OCI-LY1 (cell line): ENCODE data around the gene MARK4.

ENCODE experiments used
- H2AFZ ChIP-seq: fragments of 200-600 bp; sonication (generic), shearing (Covaris generic); 2 replicates; pipeline ENCODE4 v1.6.0; 2014; ENCODE audit warnings: antibody characterized with exemption, mild to moderate bottlenecking, low read length
- H3F3A ChIP-seq: fragments of 200-600 bp; sonication (generic), shearing (Covaris generic); 2 replicates; pipeline ENCODE4 v1.6.0; 2014; ENCODE audit warnings: mild to moderate bottlenecking, antibody characterized with exemption, low read length, moderate library complexity; ENCODE audit not compliant: insufficient read depth
- H3K27ac ChIP-seq: fragments of 200-600 bp; sonication (generic); 2 replicates; pipeline ENCODE4 v1.5.1; 2014; ENCODE audit warnings: low read length, mixed run types, mild to moderate bottlenecking, low read depth; ENCODE audit not compliant: poor library complexity, severe bottlenecking
- H3K27me3 ChIP-seq: fragments of 200-600 bp; sonication (generic); 2 replicates; pipeline ENCODE4 v1.6.0; 2014; ENCODE audit warnings: antibody characterized with exemption, mild to moderate bottlenecking, low read length, moderate library complexity; ENCODE audit not compliant: insufficient read depth
- H3K36me3 ChIP-seq: fragments of 200-600 bp; sonication (generic); 2 replicates; pipeline ENCODE4 v1.6.1; 2014; ENCODE audit warnings: mild to moderate bottlenecking, antibody characterized with exemption, low read length, moderate library complexity, mixed read lengths; ENCODE audit not compliant: insufficient read depth
- H3K4me1 ChIP-seq: fragments of 200-600 bp; sonication (generic); 2 replicates; pipeline ENCODE4 v1.5.1; 2014; ENCODE audit warnings: mild to moderate bottlenecking, low read length, moderate library complexity; ENCODE audit not compliant: insufficient read depth, severe bottlenecking
- H3K4me2 ChIP-seq: fragments of 200-600 bp; sonication (generic), shearing (Covaris generic); 2 replicates; pipeline ENCODE4 v1.6.1; 2014; ENCODE audit warnings: low read length
- H3K4me3 ChIP-seq: fragments of 200-600 bp; sonication (generic); 2 replicates; pipeline ENCODE4 v1.5.1; 2014; ENCODE audit warnings: low read length, low read depth, mild to moderate bottlenecking, mixed read lengths; ENCODE audit not compliant: poor library complexity, severe bottlenecking
- H3K79me2 ChIP-seq: fragments of 200-600 bp; shearing (Covaris generic); 2 replicates; pipeline ENCODE4 v1.6.1; 2016; ENCODE audit warnings: mixed run types, low read length, mixed read lengths; ENCODE audit not compliant: insufficient read depth
- H3K9ac ChIP-seq: fragments of 200-600 bp; sonication (generic), shearing (Covaris generic); 2 replicates; pipeline ENCODE4 v1.6.1; 2014; ENCODE audit warnings: mild to moderate bottlenecking, low read length, mixed read lengths
- H3K9me2 ChIP-seq: fragments of 200-600 bp; sonication (generic), shearing (Covaris generic); 2 replicates; pipeline ENCODE4 v1.6.1; 2014; ENCODE audit warnings: low read depth, mild to moderate bottlenecking, low read length, mixed read lengths
- H3K9me3 ChIP-seq: fragments of 200-600 bp; shearing (Covaris generic); 2 replicates; pipeline ENCODE4 v1.6.1; 2014; ENCODE audit warnings: low read length, mixed read lengths
- H4K20me1 ChIP-seq: fragments of 200-600 bp; sonication (generic), shearing (Covaris generic); 2 replicates; pipeline ENCODE4 v1.6.0; 2016; ENCODE audit warnings: mild to moderate bottlenecking, low read length; ENCODE audit not compliant: insufficient read depth
- EZH2 ChIP-seq: fragments of 200-600 bp; sonication (generic), shearing (Covaris generic); IDR thresholded peaks from 2 replicates; pipeline ENCODE4 v1.8.0; 2017; ENCODE audit warnings: borderline replicate concordance, mixed run types, mild to moderate bottlenecking, antibody characterized with exemption, low read length, moderate library complexity, mixed read lengths
- TF ChIP-seq, protein P1 (sequence below): fragments of 200-600 bp; sonication (generic), shearing (Covaris generic); IDR thresholded peaks from 2 replicates; pipeline ENCODE4 v1.5.1; 2017; ENCODE audit warnings: mild to moderate bottlenecking, antibody characterized with exemption, low read length, moderate library complexity, mixed read lengths

Gene MARK4

DNA sequence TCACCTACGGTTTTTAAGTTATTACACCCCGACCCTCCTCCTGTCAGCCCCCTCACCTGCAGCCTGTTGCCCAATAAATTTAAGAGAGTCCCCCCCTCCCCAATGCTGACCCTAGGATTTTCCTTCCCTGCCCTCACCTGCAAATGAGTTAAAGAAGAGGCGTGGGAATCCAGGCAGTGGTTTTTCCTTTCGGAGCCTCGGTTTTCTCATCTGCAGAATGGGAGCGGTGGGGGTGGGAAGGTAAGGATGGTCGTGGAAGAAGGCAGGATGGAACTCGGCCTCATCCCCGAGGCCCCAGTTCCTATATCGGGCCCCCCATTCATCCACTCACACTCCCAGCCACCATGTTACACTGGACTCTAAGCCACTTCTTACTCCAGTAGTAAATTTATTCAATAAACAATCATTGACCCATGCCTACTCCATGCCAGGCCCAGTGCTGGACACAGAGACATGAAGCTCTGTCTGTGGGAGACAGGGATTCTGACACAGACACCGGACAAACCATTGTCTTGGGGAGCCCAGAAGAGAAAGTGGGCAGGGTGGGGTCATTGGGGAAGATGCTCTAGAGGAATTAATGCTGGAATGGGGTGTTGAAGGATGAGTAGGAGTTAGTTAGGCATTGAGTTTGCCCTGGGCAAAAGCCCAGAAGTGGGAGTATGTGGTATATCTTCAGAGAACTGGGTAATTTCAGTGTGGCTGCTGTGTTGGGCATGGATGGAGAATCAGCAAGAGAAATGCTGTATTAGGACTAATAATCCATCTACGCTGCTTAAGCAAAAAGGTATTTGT is 52.4 kb downstream of the MARK4 start:
- Histone ChIP-seq H3K4me3 (no peak overlapping the region), H3K79me2 (no peaks in the 10 kb centered on the region), H3K9ac (no peak overlapping the region)

DNA sequence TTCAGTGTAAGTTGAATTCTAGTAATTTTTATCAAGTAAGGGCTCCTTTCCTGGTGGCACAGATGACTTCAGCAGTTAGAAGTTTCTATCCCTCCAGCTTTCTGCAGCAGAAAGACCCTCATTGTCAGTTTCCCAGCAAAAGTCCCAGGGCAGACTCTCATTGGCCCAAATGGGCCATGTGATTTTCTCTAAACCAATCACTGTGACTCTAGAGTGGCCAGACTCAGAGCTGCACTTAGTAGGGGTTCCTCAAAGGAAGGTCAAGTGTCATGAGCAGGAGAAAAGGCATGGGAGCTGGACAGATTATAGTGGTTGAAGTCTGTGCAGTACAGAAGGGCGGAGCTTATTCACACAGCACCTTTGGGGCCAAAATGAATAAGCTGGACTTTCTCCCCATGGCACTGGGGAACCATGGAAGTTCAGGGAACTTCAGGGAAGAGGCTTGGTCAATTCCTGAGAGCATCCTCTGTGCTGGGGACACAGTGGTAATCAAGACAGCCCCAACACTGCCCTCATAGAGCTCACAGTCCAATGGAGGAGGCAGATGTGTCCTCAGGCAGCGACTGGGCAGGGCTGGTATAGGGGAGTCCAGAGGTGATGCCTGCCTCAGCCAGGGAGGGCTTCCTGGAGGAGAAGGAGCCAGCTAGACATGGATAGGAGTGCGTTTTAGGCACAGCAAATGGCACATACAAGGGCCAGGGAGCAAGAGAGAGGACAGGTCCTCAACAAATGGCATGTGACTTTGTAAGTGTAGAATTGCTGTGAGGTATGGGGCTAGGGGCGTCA is 53.3 kb downstream of the MARK4 start:
- Histone ChIP-seq H3K9me3 (no peaks in the 10 kb centered on the region), H2AFZ (no peak overlapping the region), H3K27me3 (no peaks in the 10 kb centered on the region), H4K20me1 (no peaks in the 10 kb centered on the region), H3K4me1 (no peaks in the 10 kb centered on the region), H3K4me3 (no peak overlapping the region), H3K9me2 (no peaks in the 10 kb centered on the region), H3K36me3 (peaks cover 4% of the 10 kb centered on the region; the same call in 1 of the 2 replicates), H3F3A (no peaks in the 10 kb centered on the region), H3K9ac (no peak overlapping the region), H3K79me2 (no peaks in the 10 kb centered on the region), H3K4me2 (no peak overlapping the region), H3K27ac (no peak overlapping the region)
- TF ChIP-seq, protein P1, sequence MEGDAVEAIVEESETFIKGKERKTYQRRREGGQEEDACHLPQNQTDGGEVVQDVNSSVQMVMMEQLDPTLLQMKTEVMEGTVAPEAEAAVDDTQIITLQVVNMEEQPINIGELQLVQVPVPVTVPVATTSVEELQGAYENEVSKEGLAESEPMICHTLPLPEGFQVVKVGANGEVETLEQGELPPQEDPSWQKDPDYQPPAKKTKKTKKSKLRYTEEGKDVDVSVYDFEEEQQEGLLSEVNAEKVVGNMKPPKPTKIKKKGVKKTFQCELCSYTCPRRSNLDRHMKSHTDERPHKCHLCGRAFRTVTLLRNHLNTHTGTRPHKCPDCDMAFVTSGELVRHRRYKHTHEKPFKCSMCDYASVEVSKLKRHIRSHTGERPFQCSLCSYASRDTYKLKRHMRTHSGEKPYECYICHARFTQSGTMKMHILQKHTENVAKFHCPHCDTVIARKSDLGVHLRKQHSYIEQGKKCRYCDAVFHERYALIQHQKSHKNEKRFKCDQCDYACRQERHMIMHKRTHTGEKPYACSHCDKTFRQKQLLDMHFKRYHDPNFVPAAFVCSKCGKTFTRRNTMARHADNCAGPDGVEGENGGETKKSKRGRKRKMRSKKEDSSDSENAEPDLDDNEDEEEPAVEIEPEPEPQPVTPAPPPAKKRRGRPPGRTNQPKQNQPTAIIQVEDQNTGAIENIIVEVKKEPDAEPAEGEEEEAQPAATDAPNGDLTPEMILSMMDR: no peak
- TF ChIP-seq EZH2: no peak

More for the DNA sequence above, 52.4 kb downstream of the MARK4 start:
- Histone ChIP-seq H3K27ac (no peak overlapping the region), H3K9me3 (no peaks in the 10 kb centered on the region), H3F3A (no peaks in the 10 kb centered on the region), H3K36me3 (peaks cover 4% of the 10 kb centered on the region; the same call in 1 of the 2 replicates), H2AFZ (no peak overlapping the region), H3K27me3 (no peaks in the 10 kb centered on the region), H3K4me1 (no peaks in the 10 kb centered on the region), H4K20me1 (no peaks in the 10 kb centered on the region), H3K4me2 (no peak overlapping the region), H3K9me2 (no peaks in the 10 kb centered on the region)
- TF ChIP-seq, protein P1: no peak

DNA sequence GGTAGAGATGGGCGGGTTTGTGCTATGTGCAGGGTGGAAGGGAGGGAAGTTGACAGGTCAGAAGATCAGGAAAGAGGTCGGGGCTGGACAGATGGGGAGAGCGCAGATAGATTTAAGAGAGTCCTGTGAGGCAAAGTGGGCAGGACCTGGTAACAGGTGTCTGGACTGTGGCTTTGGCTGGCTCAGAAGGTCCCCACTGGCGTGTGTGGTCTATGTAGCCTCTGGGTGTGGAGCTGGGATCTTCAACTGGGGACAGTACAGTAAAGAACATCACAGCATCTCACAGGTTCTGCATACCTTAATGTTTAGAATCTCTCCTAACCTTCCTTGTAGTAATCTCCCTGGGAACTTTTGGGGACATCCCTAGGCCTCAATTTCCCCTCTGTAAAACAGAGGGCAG is 53.9 kb downstream of the MARK4 start:
- Histone ChIP-seq H3K79me2 (no peaks in the 10 kb centered on the region), H3K9me3 (no peaks in the 10 kb centered on the region), H3K36me3 (peaks cover 4% of the 10 kb centered on the region; the same call in 1 of the 2 replicates), H3K4me3 (no peak overlapping the region), H2AFZ (no peak overlapping the region), H3K27ac (no peak overlapping the region), H3K9ac (no peak overlapping the region), H3K27me3 (no peaks in the 10 kb centered on the region), H3K4me1 (no peaks in the 10 kb centered on the region), H3K4me2 (no peak overlapping the region), H4K20me1 (no peaks in the 10 kb centered on the region), H3K9me2 (no peaks in the 10 kb centered on the region), H3F3A (no peaks in the 10 kb centered on the region)
- TF ChIP-seq, protein P1: no peak
- no peak for TF ChIP-seq EZH2
